H9 (cell line): Measurements from ENCODE around the gene HPCAL1. TPM values are rescaled to one million over a fixed set of nuclear protein-coding genes. Genes with fewer than 3 reads are reported as not detected.

Experiments used
- DNase-seq: peaks from one replicate; pipeline ENCODE4 v3.0.0-alpha.2; 2017
- H2AFZ ChIP-seq: one replicate; pipeline ENCODE4 v1.6.1; 2013; ENCODE audit warnings: mild to moderate bottlenecking, low read length, control low read depth, moderate library complexity
- H2AK5ac ChIP-seq: 2 replicates; pipeline ENCODE4 v1.6.1; 2013; ENCODE audit warnings: low read length, control low read depth, mixed read lengths; ENCODE audit not compliant: insufficient read length
- H2BK120ac ChIP-seq: one replicate; pipeline ENCODE4 v1.6.1; 2013; ENCODE audit warnings: low read depth, mild to moderate bottlenecking, low read length, control low read depth, inconsistent platforms; ENCODE audit not compliant: poor library complexity, severe bottlenecking
- H2BK12ac ChIP-seq: 2 replicates; pipeline ENCODE4 v1.6.1; 2013; ENCODE audit warnings: low read length, control low read depth, mixed read lengths, low read depth; ENCODE audit not compliant: insufficient read length
- H2BK15ac ChIP-seq: 2 replicates; pipeline ENCODE4 v1.6.1; 2013; ENCODE audit warnings: low read depth, low read length, control low read depth
- H2BK20ac ChIP-seq: one replicate; pipeline ENCODE4 v1.6.1; 2013; ENCODE audit warnings: low read depth, mild to moderate bottlenecking, low read length, control low read depth, inconsistent platforms; ENCODE audit not compliant: poor library complexity, severe bottlenecking
- H2BK5ac ChIP-seq: 2 replicates; pipeline ENCODE4 v1.6.1; 2013; ENCODE audit warnings: low read length, control low read depth, mixed read lengths; ENCODE audit not compliant: insufficient read length
- H3K14ac ChIP-seq: 2 replicates; pipeline ENCODE4 v1.6.1; 2013; ENCODE audit warnings: low read length, control low read depth; ENCODE audit not compliant: insufficient read depth
- H3K18ac ChIP-seq: 2 replicates; pipeline ENCODE4 v1.6.1; 2013; ENCODE audit warnings: low read depth, mild to moderate bottlenecking, mixed read lengths, low read length, control low read depth; ENCODE audit not compliant: insufficient read length
- H3K23ac ChIP-seq: 2 replicates; pipeline ENCODE4 v1.6.1; 2013; ENCODE audit warnings: low read length, control low read depth, mixed read lengths, low read depth; ENCODE audit not compliant: insufficient read length
- H3K23me2 ChIP-seq: 2 replicates; pipeline ENCODE4 v1.6.1; 2013; ENCODE audit warnings: low read depth, mild to moderate bottlenecking, mixed read lengths, low read length, control low read depth; ENCODE audit not compliant: insufficient read length, poor library complexity, severe bottlenecking
- H3K27ac ChIP-seq: 2 replicates; pipeline ENCODE4 v1.5.1; 2013; ENCODE audit warnings: low read length, control low read depth, mixed read lengths, low read depth; ENCODE audit not compliant: insufficient read length
- H3K27me3 ChIP-seq: 2 replicates; pipeline ENCODE4 v1.6.1; 2013; ENCODE audit warnings: low read length, control low read depth, inconsistent platforms; ENCODE audit not compliant: insufficient read depth
- H3K4ac ChIP-seq: 2 replicates; pipeline ENCODE4 v1.6.1; 2013; ENCODE audit warnings: low read depth, mild to moderate bottlenecking, control low read depth, inconsistent platforms, low read length, moderate library complexity
- H3K4me1 ChIP-seq: 2 replicates; pipeline ENCODE4 v1.6.1; 2013; ENCODE audit warnings: low read length, control low read depth, inconsistent platforms; ENCODE audit not compliant: insufficient read depth
- H3K4me2 ChIP-seq: 2 replicates; pipeline ENCODE4 v1.6.1; 2013; ENCODE audit warnings: low read length, control low read depth, mixed read lengths; ENCODE audit not compliant: insufficient read length, insufficient read depth
- H3K56ac ChIP-seq: 2 replicates; pipeline ENCODE4 v1.6.1; 2013; ENCODE audit warnings: low read depth, mild to moderate bottlenecking, mixed read lengths, low read length, control low read depth; ENCODE audit not compliant: insufficient read length
- H3K79me1 ChIP-seq: 2 replicates; pipeline ENCODE4 v1.6.1; 2013; ENCODE audit warnings: low read depth, mild to moderate bottlenecking, moderate library complexity, low read length, control low read depth, inconsistent platforms; ENCODE audit not compliant: insufficient read depth, poor library complexity, severe bottlenecking
- H3K79me2 ChIP-seq: 2 replicates; pipeline ENCODE4 v1.6.1; 2013; ENCODE audit warnings: low read length, control low read depth, inconsistent platforms; ENCODE audit not compliant: insufficient read depth
- H3K9ac ChIP-seq: 2 replicates; pipeline ENCODE4 v1.6.1; 2013; ENCODE audit warnings: low read length, control low read depth, mixed read lengths; ENCODE audit not compliant: insufficient read length; ENCODE audit errors: extremely low read depth
- H3K9me3 ChIP-seq: one replicate; pipeline ENCODE4 v1.6.1; 2013; ENCODE audit warnings: low read depth, low read length, inconsistent platforms; ENCODE audit not compliant: control insufficient read depth
- H3T11ph ChIP-seq: one replicate; pipeline ENCODE4 v1.6.1; 2013; ENCODE audit warnings: mild to moderate bottlenecking, low read length, control low read depth, inconsistent platforms
- H4K20me1 ChIP-seq: one replicate; pipeline ENCODE4 v1.6.1; 2013; ENCODE audit not compliant: control insufficient read depth, insufficient read length, insufficient read depth
- H4K5ac ChIP-seq: 2 replicates; pipeline ENCODE4 v1.6.1; 2013; ENCODE audit warnings: low read depth, mild to moderate bottlenecking, mixed read lengths, low read length, control low read depth; ENCODE audit not compliant: insufficient read length
- H4K8ac ChIP-seq: replicated peaks from 2 replicates; pipeline ENCODE4 v1.6.1; 2013; ENCODE audit warnings: low read length, control low read depth, mixed read lengths, low read depth; ENCODE audit not compliant: insufficient read length
- H4K91ac ChIP-seq: 2 replicates; pipeline ENCODE4 v1.6.1; 2013; ENCODE audit warnings: low read depth, mild to moderate bottlenecking, moderate library complexity, mixed read lengths, low read length, control low read depth; ENCODE audit not compliant: insufficient read length
- H3K27ac Mint-ChIP-seq, 3 experiments: 2 replicates in 2 of 3; 3 replicates in 1 of 3; pipeline ENCODE4 v1.8.0; 2020 to 2021; ENCODE audit warnings: mixed read lengths in 3 of 3, mild to moderate bottlenecking in 1 of 3, moderate library complexity in 1 of 3
- H3K27me3 Mint-ChIP-seq: 2 replicates; pipeline ENCODE4 v1.8.0; 2021; ENCODE audit warnings: low read depth, mild to moderate bottlenecking, moderate library complexity, mixed read lengths
- H3K36me3 Mint-ChIP-seq, 3 experiments: 2 replicates in 2 of 3; 3 replicates in 1 of 3; pipeline ENCODE4 v1.8.0; 2020 to 2021; ENCODE audit warnings: low read depth in 3 of 3, mixed read lengths in 3 of 3; ENCODE audit not compliant: insufficient read depth in 1 of 3
- H3K4me1 Mint-ChIP-seq, 2 experiments: 2 replicates each; pipeline ENCODE4 v1.8.0; 2020; ENCODE audit warnings: mixed read lengths in 2 of 2
- H3K4me3 Mint-ChIP-seq, 2 experiments: 2 replicates in 1 of 2; 3 replicates in 1 of 2; pipeline ENCODE4 v1.8.0; 2020 to 2021; ENCODE audit warnings: mild to moderate bottlenecking in 2 of 2, mixed read lengths in 2 of 2, moderate library complexity in 1 of 2
- H3K9me3 Mint-ChIP-seq, 2 experiments: 2 replicates in 1 of 2; 3 replicates in 1 of 2; pipeline ENCODE4 v1.8.0; 2020; ENCODE audit warnings: mild to moderate bottlenecking in 2 of 2, mixed read lengths in 2 of 2, moderate library complexity in 1 of 2
- WGBS: extraction: QIAGEN DNeasy Blood & Tissue Kit; methylation state at CpG from one replicate; pipeline ENCODE4 v1.1.7; 2013; ENCODE audit warnings: missing lambda C conversion rate, low lambda C conversion rate, mixed read lengths; ENCODE audit not compliant: insufficient read length; ENCODE audit errors: extremely low coverage; 5-methylcytosine and 5-hydroxymethylcytosine counted together
- total RNA-seq: library from RNA; stranded (reverse); gene quantifications from 2 replicates; pipeline ENCODE4 v1.2.1, GENCODE V29; 2021
- TF ChIP-seq, protein P1 (sequence below): fragments of 200-600 bp; sonication (generic); conservative IDR thresholded peaks from 3 replicates; pipeline ENCODE4 v1.8.0; 2021; ENCODE audit warnings: antibody characterized with exemption, mild to moderate bottlenecking

The HPCAL1 gene
- total RNA-seq, 1 experiment from 2014 or later: 4.7 TPM

GRCh38 chr2:10331027-10331701 lies 28.5 kb downstream of the HPCAL1 start:
- Histone ChIP-seq H3K23me2 (no peaks in the 10 kb centered on the region), H3K27ac (no peak overlapping the region), H4K91ac (no peak overlapping the region), H4K5ac (no peak overlapping the region), H3K27me3 (no peaks in the 10 kb centered on the region), H3K4me1 (peaks cover 12% of the 10 kb centered on the region; the same call in 1 of the 2 replicates), H2BK12ac (no peak overlapping the region), H4K20me1 (no peaks in the 10 kb centered on the region), H3T11ph (no peak overlapping the region), H2BK5ac (no peak overlapping the region), H3K4ac (no peak overlapping the region), H3K79me2 (no peaks in the 10 kb centered on the region), H3K14ac (peak overlapping the region; percentile 67; the same call in 1 of the 2 replicates), H3K9me3 (no peaks in the 10 kb centered on the region), H2AK5ac (no peak overlapping the region), H3K18ac (peak overlapping the region; percentile 24), H3K79me1 (no peaks in the 10 kb centered on the region), H2BK15ac (no peak overlapping the region), H2AFZ (no peak overlapping the region), H3K23ac (no peak overlapping the region), H2BK20ac (no peak overlapping the region), H2BK120ac (no peak overlapping the region), H4K8ac (no peak overlapping the region), H3K9ac (no peak overlapping the region), H3K4me2 (no peak overlapping the region), H3K56ac (no peak overlapping the region)
- DNase-seq: peak; percentile 69
- H3K36me3 Mint-ChIP-seq: peaks cover 5 to 11% (median 5%) of the 10 kb centered on the region in 3 experiments; a peak in 5 of 7 replicates
- WGBS: no CpG with 5 or more reads among the region's 33 CpGs
- H3K4me3 Mint-ChIP-seq: no peak overlapping the region
- H3K4me1 Mint-ChIP-seq: peaks cover 57 to 66% of the 10 kb centered on the region in 2 experiments
- H3K27ac Mint-ChIP-seq: peak overlapping the region in 1 of 3 experiments; percentile 84; a peak in 2 of 7 replicates
- H3K27me3 Mint-ChIP-seq: no peaks in the 10 kb centered on the region
- TF ChIP-seq, protein P1, sequence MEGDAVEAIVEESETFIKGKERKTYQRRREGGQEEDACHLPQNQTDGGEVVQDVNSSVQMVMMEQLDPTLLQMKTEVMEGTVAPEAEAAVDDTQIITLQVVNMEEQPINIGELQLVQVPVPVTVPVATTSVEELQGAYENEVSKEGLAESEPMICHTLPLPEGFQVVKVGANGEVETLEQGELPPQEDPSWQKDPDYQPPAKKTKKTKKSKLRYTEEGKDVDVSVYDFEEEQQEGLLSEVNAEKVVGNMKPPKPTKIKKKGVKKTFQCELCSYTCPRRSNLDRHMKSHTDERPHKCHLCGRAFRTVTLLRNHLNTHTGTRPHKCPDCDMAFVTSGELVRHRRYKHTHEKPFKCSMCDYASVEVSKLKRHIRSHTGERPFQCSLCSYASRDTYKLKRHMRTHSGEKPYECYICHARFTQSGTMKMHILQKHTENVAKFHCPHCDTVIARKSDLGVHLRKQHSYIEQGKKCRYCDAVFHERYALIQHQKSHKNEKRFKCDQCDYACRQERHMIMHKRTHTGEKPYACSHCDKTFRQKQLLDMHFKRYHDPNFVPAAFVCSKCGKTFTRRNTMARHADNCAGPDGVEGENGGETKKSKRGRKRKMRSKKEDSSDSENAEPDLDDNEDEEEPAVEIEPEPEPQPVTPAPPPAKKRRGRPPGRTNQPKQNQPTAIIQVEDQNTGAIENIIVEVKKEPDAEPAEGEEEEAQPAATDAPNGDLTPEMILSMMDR: peak; percentile 22; the same call in 1 of the 3 replicates
- peaks cover 10 to 12% of the 10 kb centered on the region in 2 experiments; a peak in 3 of 5 replicates for H3K9me3 Mint-ChIP-seq
